Gastroesophageal sphincter (tissue), 3 donors: Measurements from ENCODE around the gene PRKG2.

ENCODE experiments used
- EP300 ChIP-seq: sonication (generic); formaldehyde crosslinking; IDR thresholded peaks from one replicate; pipeline ENCODE4 v1.6.1; 2017; ENCODE audit warnings: antibody characterized with exemption, mild to moderate bottlenecking
- POLR2A ChIP-seq, 2 donors: fragments of 450-650 bp; IDR thresholded peaks; one replicate each; pipeline ENCODE4 v1.6.1; 2017; ENCODE audit warnings: antibody characterized with exemption in 2 of 2, mild to moderate bottlenecking in 2 of 2, moderate library complexity in 1 of 2
- TF ChIP-seq, protein P1 (sequence below), 4 experiments: fragments of 200-600 bp in 2 of 4; fragments of 450-650 bp in 2 of 4; sonication (generic) in 1 of 4; IDR thresholded peaks; one replicate each; pipeline ENCODE4 v1.5.1; 2017 to 2019; ENCODE audit warnings: antibody characterized with exemption in 4 of 4, mild to moderate bottlenecking in 2 of 4, moderate library complexity in 2 of 4

DNA sequence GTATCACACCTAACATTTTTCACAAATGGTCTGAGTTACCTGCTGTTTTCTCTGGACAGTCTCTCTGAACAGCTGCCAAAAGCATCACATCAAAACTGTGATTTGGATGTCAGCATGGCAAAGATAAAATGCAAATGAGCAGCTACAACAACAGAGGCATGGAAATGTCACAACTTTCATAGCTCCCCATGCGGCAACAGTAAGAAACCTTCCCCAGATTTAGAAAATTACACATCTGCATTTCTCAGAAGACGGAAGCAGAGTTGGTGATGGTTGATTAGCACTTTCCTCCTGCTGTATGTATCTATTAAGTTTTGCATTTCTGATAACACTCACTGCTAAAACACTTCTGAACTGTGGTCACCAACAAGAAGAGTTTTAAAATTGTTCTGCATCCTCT is 9.7 kb downstream of the PRKG2 start:
- TF ChIP-seq, protein P1, sequence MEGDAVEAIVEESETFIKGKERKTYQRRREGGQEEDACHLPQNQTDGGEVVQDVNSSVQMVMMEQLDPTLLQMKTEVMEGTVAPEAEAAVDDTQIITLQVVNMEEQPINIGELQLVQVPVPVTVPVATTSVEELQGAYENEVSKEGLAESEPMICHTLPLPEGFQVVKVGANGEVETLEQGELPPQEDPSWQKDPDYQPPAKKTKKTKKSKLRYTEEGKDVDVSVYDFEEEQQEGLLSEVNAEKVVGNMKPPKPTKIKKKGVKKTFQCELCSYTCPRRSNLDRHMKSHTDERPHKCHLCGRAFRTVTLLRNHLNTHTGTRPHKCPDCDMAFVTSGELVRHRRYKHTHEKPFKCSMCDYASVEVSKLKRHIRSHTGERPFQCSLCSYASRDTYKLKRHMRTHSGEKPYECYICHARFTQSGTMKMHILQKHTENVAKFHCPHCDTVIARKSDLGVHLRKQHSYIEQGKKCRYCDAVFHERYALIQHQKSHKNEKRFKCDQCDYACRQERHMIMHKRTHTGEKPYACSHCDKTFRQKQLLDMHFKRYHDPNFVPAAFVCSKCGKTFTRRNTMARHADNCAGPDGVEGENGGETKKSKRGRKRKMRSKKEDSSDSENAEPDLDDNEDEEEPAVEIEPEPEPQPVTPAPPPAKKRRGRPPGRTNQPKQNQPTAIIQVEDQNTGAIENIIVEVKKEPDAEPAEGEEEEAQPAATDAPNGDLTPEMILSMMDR (IDR thresholded peaks at IDR 0.05), result no peak
- TF ChIP-seq EP300 (no peak), POLR2A (IDR thresholded peaks at IDR 0.05) (no peak)
